ENCODE results near the gene SMOC2.

DNA sequence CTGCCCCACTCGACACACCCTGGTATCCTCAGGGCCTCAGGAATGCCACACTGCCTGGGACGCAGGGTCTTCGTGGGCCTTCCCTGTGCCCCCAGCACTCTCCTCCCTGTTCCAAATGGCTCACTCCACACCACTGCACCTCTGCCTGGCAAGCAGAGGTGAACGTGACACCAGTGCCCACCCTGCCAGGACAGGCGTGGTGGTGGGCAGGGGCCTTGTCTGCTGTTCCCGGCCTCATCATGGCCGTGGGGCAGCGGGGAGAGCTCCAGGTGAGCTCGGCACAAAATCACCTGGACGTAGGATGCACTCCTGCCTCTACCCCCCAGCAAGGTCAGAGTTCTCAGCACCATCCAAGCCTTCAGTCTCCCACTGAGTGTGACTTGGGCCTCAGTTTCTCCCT is 202.4 kb downstream of the SMOC2 start:
- TF ChIP-seq, protein P1, sequence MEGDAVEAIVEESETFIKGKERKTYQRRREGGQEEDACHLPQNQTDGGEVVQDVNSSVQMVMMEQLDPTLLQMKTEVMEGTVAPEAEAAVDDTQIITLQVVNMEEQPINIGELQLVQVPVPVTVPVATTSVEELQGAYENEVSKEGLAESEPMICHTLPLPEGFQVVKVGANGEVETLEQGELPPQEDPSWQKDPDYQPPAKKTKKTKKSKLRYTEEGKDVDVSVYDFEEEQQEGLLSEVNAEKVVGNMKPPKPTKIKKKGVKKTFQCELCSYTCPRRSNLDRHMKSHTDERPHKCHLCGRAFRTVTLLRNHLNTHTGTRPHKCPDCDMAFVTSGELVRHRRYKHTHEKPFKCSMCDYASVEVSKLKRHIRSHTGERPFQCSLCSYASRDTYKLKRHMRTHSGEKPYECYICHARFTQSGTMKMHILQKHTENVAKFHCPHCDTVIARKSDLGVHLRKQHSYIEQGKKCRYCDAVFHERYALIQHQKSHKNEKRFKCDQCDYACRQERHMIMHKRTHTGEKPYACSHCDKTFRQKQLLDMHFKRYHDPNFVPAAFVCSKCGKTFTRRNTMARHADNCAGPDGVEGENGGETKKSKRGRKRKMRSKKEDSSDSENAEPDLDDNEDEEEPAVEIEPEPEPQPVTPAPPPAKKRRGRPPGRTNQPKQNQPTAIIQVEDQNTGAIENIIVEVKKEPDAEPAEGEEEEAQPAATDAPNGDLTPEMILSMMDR (IDR thresholded peaks at IDR 0.05 in 2 of 3, conservative IDR thresholded peaks at IDR 0.05 in 1 of 3; ENCODE audit: borderline replicate concordance in 1 of 3, insufficient read depth in 1 of 3, low read depth in 2 of 3, low read length in 2 of 3) = no peak
- no peak for TF ChIP-seq POLR2A (IDR thresholded peaks at IDR 0.05; ENCODE audit: borderline replicate concordance, extremely low read depth, insufficient read depth, insufficient read length)
- no peak for TF ChIP-seq ZNF274 (IDR thresholded peaks at IDR 0.05; ENCODE audit: low read depth, low read length)
- TF ChIP-seq, protein P2, sequence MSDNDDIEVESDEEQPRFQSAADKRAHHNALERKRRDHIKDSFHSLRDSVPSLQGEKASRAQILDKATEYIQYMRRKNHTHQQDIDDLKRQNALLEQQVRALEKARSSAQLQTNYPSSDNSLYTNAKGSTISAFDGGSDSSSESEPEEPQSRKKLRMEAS (IDR thresholded peaks at IDR 0.05) = no peak
- TF ChIP-seq ELF1 (IDR thresholded peaks at IDR 0.05; ENCODE audit: borderline replicate concordance, low read depth) = no peak
- TF ChIP-seq CEBPB (IDR thresholded peaks at IDR 0.05; ENCODE audit: low read depth) = no peak
- no peak for TF ChIP-seq EZH2phosphoT487 (IDR thresholded peaks at IDR 0.05; ENCODE audit: borderline replicate concordance)
- no peak for TF ChIP-seq REST (IDR thresholded peaks at IDR 0.05; ENCODE audit: low read depth)
- no peak for TF ChIP-seq SIN3A (IDR thresholded peaks at IDR 0.05; ENCODE audit: low read depth)
- TF ChIP-seq JUND (IDR thresholded peaks at IDR 0.05) = no peak
- no peak for TF ChIP-seq RAD21 (IDR thresholded peaks at IDR 0.05; ENCODE audit: low read depth)
- no peak for TF ChIP-seq EZH2 (IDR thresholded peaks at IDR 0.05)
- no peak for TF ChIP-seq POLR2AphosphoS5 (IDR thresholded peaks at IDR 0.05; ENCODE audit: low read depth, low read length)
